ENCODE results near the gene ANO9. TPM values are rescaled to one million over a fixed set of nuclear protein-coding genes. Genes with fewer than 3 reads are reported as not detected.

ANO9 gene
- total and polyA plus RNA-seq, 2 donors from 2014 or later, result 11.3 to 21.8 TPM

GRCh38 chr11:424232-424631 lies 17.6 kb downstream of the ANO9 start:
- no peak for TF ChIP-seq CTCF (IDR thresholded peaks at IDR 0.05; ENCODE audit: borderline replicate concordance, extremely low read depth, insufficient read depth)
- no peak for FAIRE-seq
- H3K4me3 ChIP-seq (ENCODE audit: low read length in 3 of 3), result no peak overlapping the region
- H3K27ac ChIP-seq (ENCODE audit: low read depth in 2 of 2, low read length in 2 of 2), result no peak overlapping the region
- H3K27me3 ChIP-seq (ENCODE audit: control insufficient read depth, insufficient read depth, low read length), result no peaks in the 10 kb centered on the region
- no peaks in the 10 kb centered on the region for H3K36me3 ChIP-seq (ENCODE audit: control insufficient read depth in 2 of 3, insufficient read depth in 3 of 3, low read length in 3 of 3)
- peak in 1 of 5 donors; percentile 1 for DNase-seq
- no peaks in the 10 kb centered on the region for H3K9me3 ChIP-seq (ENCODE audit: control insufficient read depth in 2 of 3, insufficient read depth in 1 of 3, low read length in 3 of 3)
- no peaks in the 10 kb centered on the region for H3K4me1 ChIP-seq (ENCODE audit: control insufficient read depth in 2 of 3, insufficient read depth in 2 of 3, low read depth in 1 of 3, low read length in 3 of 3)
- intact Hi-C loops (cut with DNase I), result no loop called here
- no peak overlapping the region for H3K9ac ChIP-seq (ENCODE audit: low read length in 3 of 3)

- peak in 2 of 5 donors; percentile 15 to 24 for DNase-seq
- intact Hi-C loops (cut with DNase I), result no loop called here
- peaks cover 0 to 5% (median 0%) of the 10 kb centered on the region in 3 donors for H3K4me1 ChIP-seq (ENCODE audit: control insufficient read depth in 2 of 3, insufficient read depth in 2 of 3, low read depth in 1 of 3, low read length in 3 of 3)
- H3K9me3 ChIP-seq (ENCODE audit: control insufficient read depth in 2 of 3, insufficient read depth in 1 of 3, low read length in 3 of 3), result no peaks in the 10 kb centered on the region
- no peaks in the 10 kb centered on the region for H3K27me3 ChIP-seq (ENCODE audit: control insufficient read depth, insufficient read depth, low read length)
- FAIRE-seq, result no peak
- H3K27ac ChIP-seq (ENCODE audit: low read depth in 2 of 2, low read length in 2 of 2), result no peak overlapping the region
- no peak overlapping the region for H3K4me3 ChIP-seq (ENCODE audit: low read length in 3 of 3)
- no peaks in the 10 kb centered on the region for H3K36me3 ChIP-seq (ENCODE audit: control insufficient read depth in 2 of 3, insufficient read depth in 3 of 3, low read length in 3 of 3)
- no peak overlapping the region for H3K9ac ChIP-seq (ENCODE audit: low read length in 3 of 3)
- no peak for TF ChIP-seq CTCF (IDR thresholded peaks at IDR 0.05; ENCODE audit: borderline replicate concordance, extremely low read depth, insufficient read depth)
Observed at GRCh38 chr11:422249-422656, 19.6 kb downstream of the ANO9 start.

GRCh38 chr11:420911-421321 lies 20.9 kb downstream of the ANO9 start:
- Histone ChIP-seq H3K27ac (ENCODE audit: low read depth in 2 of 2, low read length in 2 of 2) (no peak overlapping the region), H3K4me3 (ENCODE audit: low read length in 3 of 3) (no peak overlapping the region), H3K4me1 (ENCODE audit: control insufficient read depth in 2 of 3, insufficient read depth in 2 of 3, low read depth in 1 of 3, low read length in 3 of 3) (peaks cover 0 to 8% (median under 1%) of the 10 kb centered on the region in 3 donors), H3K36me3 (ENCODE audit: control insufficient read depth in 2 of 3, insufficient read depth in 3 of 3, low read length in 3 of 3) (no peaks in the 10 kb centered on the region), H3K27me3 (ENCODE audit: control insufficient read depth, insufficient read depth, low read length) (no peaks in the 10 kb centered on the region), H3K9me3 (ENCODE audit: control insufficient read depth in 2 of 3, insufficient read depth in 1 of 3, low read length in 3 of 3) (no peaks in the 10 kb centered on the region), H3K9ac (ENCODE audit: low read length in 3 of 3) (no peak overlapping the region)
- intact Hi-C loops (cut with DNase I), result no loop called here
- no peak for TF ChIP-seq CTCF (IDR thresholded peaks at IDR 0.05; ENCODE audit: borderline replicate concordance, extremely low read depth, insufficient read depth)
- DNase-seq, result peak in 2 of 5 donors; percentile 36 to 76
- FAIRE-seq, result no peak
